DND-41 (cell line): ENCODE data around the gene GPC6.

Experiments
- EZH2 ChIP-seq: IDR thresholded peaks from 3 replicates; pipeline ENCODE4 v1.6.1; 2012; ENCODE audit warnings: borderline replicate concordance, low read depth, mild to moderate bottlenecking, moderate library complexity, low read length, inconsistent platforms; ENCODE audit not compliant: severe bottlenecking
- TF ChIP-seq, protein P1 (sequence below): IDR thresholded peaks from 2 replicates; pipeline ENCODE4 v1.5.1; 2012; ENCODE audit warnings: borderline replicate concordance, low read length, moderate library complexity, mild to moderate bottlenecking; ENCODE audit not compliant: poor library complexity, severe bottlenecking; ENCODE audit errors: extremely low read depth

DNA sequence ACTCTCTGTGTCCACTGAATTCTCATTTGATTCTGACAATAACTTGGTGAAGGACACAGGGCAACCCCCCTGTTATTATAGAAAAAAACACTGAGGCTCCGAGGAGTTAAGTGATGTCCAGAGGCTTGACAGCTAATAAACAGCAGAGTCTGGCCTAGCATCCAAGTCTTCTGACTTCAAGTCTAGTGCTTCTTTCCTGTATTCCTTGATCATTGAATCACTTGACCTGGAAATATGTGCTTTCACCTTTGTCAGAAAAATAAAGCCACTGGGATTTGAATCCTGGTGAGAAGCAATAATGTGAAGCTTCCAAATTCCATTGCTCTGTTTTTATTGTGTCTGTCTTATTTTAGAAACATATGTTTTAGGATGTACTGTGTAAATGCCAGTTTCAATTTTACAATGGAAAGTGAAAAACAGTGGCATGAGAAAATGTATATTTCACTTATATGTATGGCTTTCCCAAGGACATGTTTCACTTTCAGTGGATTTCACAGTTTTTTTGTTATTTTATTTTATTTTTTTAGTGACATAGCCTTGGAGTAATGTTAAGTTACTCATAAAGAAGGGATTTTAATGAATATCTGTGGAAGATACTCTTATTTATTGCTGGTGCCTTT lies 190.2 kb downstream of the GPC6 start:
- TF ChIP-seq, protein P1, sequence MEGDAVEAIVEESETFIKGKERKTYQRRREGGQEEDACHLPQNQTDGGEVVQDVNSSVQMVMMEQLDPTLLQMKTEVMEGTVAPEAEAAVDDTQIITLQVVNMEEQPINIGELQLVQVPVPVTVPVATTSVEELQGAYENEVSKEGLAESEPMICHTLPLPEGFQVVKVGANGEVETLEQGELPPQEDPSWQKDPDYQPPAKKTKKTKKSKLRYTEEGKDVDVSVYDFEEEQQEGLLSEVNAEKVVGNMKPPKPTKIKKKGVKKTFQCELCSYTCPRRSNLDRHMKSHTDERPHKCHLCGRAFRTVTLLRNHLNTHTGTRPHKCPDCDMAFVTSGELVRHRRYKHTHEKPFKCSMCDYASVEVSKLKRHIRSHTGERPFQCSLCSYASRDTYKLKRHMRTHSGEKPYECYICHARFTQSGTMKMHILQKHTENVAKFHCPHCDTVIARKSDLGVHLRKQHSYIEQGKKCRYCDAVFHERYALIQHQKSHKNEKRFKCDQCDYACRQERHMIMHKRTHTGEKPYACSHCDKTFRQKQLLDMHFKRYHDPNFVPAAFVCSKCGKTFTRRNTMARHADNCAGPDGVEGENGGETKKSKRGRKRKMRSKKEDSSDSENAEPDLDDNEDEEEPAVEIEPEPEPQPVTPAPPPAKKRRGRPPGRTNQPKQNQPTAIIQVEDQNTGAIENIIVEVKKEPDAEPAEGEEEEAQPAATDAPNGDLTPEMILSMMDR, result no peak
- no peak for TF ChIP-seq EZH2
